HG02571 (cell line): ENCODE results near the gene ARHGEF17.

Experiments used
- ATAC-seq: cut with Tn5 transposase; IDR thresholded peaks from one replicate; pipeline ENCODE4 v1.9.1; 2021; ENCODE audit warnings: mild to moderate bottlenecking, moderate library complexity; ENCODE audit not compliant: unreplicated experiment

ARHGEF17 gene

DNA sequence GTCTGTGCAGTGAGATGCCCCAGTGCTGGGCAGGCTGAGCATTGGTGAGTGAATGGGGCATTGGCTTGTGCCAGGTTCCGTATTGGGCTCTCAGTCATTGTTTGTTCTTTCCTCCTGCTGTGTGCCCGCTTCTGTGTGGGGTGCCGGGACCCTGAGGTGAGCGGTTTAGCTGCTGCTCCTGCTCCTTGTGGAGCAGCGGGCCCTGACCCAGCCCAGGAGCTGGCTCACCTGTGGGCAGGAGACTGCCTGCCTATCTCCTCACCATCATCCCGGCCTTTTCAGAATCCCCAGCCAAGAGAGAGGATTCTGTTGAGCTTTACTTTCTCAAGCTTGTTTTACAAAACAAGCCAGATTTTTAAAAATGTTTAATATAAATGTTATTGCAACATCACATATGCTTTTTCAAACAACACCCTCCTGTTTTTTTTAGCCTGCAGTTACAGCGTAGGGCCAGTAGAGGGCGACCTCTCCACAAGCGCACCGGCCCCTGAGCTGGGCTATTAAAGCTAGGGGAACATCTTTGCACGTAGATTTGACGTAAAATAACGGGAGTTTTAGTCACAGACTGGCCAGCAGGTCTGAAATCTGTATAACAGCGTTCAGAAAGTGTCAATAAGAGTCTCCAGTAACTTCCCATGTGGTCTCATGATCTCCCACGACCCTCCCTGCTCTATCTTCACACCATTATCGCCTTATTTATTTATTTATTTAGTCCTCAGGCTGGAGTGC, 43.0 kb downstream of the ARHGEF17 start:
- ATAC-seq = no peak

DNA sequence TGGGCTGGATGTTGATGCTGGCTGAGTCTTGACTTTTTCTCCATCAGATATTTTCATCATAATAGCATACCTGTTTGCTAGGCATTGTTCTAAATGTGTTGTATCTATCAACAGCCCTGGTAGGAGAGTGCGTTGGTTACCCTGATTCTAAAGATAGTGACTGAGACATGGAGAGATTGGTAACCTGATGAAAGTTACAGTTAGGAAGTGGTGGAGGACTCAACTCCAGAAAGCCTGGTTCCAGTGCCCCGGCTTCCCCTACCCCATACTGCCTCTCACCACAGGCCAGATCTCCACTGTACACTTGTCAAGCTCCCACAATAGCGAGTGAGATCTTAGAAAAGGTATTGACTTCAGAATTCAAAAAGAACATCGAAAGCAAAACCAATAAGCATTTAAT, 45.3 kb downstream of the ARHGEF17 start:
- ATAC-seq = no peak

DNA sequence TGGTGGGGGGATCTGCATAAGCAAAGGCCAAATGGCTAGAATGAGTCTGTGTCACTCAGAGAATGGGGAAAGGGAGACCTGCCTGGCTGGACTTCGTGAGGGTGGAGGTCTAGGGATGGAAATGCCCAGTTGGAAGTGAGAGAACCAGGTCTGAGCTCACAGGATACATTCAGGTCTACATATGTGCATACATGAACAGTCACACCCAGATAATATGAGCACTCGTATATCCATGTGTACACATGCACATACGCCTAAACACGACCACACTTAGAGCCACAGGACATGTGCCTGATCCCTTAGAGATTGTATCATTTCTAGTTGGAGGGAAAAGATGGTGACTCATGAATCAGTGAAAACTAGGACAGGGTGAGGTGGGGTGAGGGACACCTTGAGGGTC, 47.0 kb downstream of the ARHGEF17 start:
- ATAC-seq = no peak

- ATAC-seq = no peak
Measured at GRCh38 chr11:73356979-73357860, 49.1 kb downstream of the ARHGEF17 start.

DNA sequence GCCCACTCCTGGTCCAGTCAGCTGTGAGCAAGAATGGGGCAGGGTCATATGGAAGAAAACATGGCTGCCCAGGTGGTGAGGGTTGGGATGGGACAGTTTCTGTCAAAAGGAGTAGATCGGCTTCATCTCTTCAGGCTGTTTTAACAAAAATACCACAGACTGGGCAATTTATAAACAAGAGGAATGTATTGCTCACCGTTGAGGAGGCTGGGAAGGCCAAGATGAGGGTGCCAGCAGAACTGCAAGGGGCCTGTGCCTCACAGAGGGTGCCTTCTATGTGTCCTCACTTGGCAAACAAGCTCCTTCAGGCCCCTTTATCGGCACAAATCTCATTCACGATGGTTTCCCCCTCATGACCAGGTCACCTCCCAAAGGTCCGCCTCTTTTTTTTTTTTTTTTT, 50.0 kb downstream of the ARHGEF17 start:
- ATAC-seq = no peak

- ATAC-seq = no peak
Measured at GRCh38 chr11:73359341-73359740, 51.3 kb downstream of the ARHGEF17 start.

- ATAC-seq = no peak
Measured at GRCh38 chr11:73359930-73360742, 52.1 kb downstream of the ARHGEF17 start.

DNA sequence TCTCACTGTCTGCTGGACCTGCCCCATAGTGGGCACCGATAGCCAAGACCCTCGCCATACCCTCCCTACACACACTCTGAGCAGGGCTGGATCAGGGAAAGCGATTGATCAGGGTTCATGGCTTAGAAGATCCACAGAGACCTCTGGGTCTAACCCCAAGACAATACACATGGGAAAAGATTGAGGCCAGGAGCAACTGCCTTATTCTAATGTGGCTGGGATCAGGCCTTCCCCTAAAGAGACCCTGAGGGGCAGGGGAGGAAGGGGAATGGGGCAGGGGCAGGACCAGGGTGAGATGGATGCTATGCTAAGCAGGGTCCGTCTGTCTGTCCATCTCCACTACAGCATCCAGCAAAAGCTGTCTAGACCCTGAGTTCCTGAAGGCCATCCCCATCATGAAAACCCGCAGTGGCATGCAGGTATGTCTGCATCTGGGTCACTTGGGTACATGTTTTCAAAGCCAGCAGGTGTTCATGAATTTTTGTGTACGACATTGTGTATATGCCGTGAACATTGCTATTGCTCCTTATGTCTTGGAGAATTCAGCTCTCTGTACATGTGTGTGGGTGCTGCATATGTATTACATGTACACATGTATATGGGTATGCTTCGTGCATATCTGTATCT, 52.8 kb downstream of the ARHGEF17 start:
- ATAC-seq = no peak

GRCh38 chr11:73361953-73362776, 54.1 kb downstream of the ARHGEF17 start:
- no peak for ATAC-seq

DNA sequence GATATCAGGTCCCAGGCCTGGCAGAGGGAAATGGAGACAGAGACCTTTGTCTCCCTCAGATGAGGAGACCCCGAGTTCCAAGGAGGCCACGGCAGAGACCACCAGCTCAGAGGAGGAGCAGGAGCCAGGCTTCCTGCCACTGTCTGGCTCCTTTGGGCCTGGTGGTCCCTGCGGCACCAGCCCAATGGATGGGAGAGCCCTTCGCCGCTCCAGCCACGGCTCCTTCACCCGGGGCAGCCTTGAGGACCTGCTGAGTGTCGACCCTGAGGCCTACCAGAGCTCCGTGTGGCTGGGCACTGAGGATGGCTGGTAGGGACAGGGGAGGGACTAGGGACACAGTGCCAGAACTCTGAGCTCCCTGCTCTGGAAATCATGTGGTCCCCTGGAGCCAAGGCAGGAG, 55.1 kb downstream of the ARHGEF17 start:
- no peak for ATAC-seq

GRCh38 chr11:73365352-73366264, 57.5 kb downstream of the ARHGEF17 start:
- ATAC-seq = no peak

- no peak for ATAC-seq
Measured at GRCh38 chr11:73366265-73366610, 58.2 kb downstream of the ARHGEF17 start.

GRCh38 chr11:73366953-73367352, 58.9 kb downstream of the ARHGEF17 start:
- no peak for ATAC-seq

- no peak for ATAC-seq
Measured at GRCh38 chr11:73367482-73368024, 59.5 kb downstream of the ARHGEF17 start.

DNA sequence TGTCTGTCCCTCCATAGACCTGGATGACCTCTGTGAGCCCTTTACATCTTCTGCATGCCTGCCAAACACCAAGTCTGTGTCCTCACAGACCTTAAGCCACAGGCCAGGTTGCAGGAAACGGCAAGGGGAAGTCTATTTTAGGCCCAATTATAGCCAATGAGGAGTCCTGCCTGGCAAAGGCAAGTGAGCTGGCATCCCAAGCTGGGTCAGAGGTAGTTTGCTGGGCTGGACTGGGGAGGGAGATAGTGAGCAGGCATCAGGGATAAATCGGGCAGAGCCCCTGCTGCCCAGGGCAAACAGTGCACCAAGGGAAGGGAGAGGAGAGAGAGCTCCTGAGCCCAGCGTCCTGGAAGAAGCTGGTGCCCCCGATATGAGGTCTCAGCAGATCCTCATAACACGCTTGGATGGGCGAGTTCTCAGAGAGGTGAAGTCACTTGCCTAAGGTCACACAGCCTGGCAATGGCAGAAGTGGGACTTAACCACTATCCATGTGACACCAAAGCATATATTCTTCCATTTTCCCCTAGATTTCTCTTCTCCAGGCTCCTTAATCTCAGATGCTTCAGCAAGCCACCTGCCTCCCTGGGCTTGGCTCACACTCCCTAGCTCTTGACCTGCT, 64.4 kb downstream of the ARHGEF17 start:
- ATAC-seq = no peak

DNA sequence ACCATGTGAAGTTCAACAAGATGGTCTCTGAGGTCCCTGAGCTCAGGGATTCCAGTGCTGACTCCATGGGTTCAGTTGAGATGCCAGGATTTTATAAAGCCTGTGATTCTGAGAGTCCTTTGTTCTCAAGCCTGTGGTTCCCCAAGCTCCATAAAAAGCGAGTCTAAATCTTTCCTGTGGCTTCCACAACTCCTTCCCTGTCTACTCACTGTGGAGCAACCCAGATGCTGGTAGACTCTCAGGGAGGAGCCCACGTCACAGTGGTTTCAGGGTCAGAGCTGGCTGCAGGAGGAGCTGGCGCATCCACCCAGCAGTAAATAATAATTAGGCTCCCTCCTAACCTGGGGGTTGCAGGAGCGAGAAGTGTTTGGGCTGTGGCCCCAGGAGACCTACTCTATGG, 66.1 kb downstream of the ARHGEF17 start:
- ATAC-seq = no peak

DNA sequence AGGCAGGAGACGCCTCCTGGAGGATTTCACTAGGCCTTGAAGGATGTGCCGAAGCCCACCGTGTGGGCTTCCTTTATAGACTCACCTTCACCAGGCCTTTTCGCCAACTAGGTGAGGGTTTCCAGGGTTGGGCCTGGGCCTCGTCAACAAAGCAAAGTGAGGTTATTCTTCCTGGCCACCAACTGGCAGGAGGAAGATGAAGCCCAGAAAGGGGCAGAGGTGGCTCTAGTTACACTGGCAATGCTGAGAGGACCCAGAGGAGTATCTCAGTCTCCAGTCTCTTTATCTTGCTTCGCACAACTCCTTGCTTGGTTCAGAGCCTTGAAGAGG, 67.7 kb downstream of the ARHGEF17 start:
- ATAC-seq = no peak

- ATAC-seq = peak; percentile 57
Measured at GRCh38 chr11:73376160-73376802, 68.2 kb downstream of the ARHGEF17 start, which contains the start of gene RELT. TSS of gene RELT (plus strand) at chr11:73376399. CDS start at chr11:73389137, 12,738 bp downstream.
